C4-2B (cell line): ENCODE results near the gene SLC18A3.

ENCODE experiments used
- H3K27ac ChIP-seq: fragments of 450-650 bp; 2 replicates; pipeline ENCODE4 v1.5.1; 2017
- ZFX ChIP-seq: fragments of 450-650 bp; IDR thresholded peaks from 2 replicates; pipeline ENCODE4 v1.6.1; 2017
- TF ChIP-seq, protein P1 (sequence below): fragments of 450-650 bp; conservative IDR thresholded peaks from 2 replicates; pipeline ENCODE4 v1.5.1; 2017; ENCODE audit warnings: mild to moderate bottlenecking

SLC18A3 gene

DNA sequence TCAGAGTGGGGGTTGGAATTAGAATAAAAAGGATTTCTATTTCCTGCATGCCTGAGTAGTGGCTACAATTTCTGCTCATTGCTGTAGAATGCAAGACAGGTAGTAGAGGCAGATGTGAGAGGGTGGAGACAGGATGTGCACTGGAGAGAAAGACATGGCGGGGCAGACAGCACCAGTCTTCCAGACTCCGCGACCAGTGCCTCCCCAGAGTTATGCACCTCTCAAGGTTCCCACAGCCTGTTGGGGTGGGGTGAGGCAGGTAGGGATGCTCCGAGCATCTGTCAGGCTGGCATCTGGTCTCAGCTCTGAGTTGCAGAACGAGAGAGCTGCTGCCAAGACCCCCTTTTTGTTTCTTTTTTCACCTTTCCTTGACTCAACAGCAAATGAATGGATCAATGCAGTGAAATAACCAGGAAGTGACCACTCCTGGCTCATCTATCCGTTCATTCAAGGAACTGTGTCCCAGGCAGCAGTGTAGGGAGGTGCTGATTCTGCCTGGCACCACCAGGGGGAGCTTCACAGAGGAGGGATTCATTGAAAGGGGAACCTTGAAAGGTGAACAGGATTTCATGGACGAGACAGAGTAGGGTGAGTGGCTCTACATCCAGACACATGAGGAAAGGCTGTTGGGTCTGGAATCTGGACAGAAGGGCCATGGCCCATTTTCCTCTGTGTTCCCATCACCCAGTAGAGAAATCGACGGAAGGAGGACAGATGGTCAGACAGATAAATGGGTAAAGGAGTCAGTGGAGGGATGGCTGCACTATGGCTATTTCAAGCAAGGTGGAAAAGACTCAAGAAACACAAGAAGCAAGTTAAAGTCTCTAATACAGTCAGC is 17.2 kb upstream of the SLC18A3 start:
- no peak overlapping the region for H3K27ac ChIP-seq
- TF ChIP-seq, protein P1, sequence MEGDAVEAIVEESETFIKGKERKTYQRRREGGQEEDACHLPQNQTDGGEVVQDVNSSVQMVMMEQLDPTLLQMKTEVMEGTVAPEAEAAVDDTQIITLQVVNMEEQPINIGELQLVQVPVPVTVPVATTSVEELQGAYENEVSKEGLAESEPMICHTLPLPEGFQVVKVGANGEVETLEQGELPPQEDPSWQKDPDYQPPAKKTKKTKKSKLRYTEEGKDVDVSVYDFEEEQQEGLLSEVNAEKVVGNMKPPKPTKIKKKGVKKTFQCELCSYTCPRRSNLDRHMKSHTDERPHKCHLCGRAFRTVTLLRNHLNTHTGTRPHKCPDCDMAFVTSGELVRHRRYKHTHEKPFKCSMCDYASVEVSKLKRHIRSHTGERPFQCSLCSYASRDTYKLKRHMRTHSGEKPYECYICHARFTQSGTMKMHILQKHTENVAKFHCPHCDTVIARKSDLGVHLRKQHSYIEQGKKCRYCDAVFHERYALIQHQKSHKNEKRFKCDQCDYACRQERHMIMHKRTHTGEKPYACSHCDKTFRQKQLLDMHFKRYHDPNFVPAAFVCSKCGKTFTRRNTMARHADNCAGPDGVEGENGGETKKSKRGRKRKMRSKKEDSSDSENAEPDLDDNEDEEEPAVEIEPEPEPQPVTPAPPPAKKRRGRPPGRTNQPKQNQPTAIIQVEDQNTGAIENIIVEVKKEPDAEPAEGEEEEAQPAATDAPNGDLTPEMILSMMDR: peak; percentile 95
- TF ChIP-seq ZFX: no peak

DNA sequence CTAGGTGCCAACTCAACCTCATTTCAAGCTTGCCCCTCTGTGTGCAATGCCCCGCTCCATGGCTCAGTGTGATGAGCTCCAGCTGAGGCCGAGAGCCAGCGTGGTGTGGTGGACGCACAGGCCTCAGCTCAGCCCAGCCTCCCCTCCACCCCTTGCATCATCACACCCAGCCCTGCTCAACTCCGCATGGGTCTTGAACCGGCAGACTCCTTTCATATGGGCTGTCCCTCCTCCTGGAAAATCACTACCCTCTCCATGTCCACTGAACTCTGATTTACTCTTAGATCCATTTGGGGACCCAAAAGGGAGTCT is 16.6 kb upstream of the SLC18A3 start:
- TF ChIP-seq, protein P1: no peak
- no peak for TF ChIP-seq ZFX

DNA sequence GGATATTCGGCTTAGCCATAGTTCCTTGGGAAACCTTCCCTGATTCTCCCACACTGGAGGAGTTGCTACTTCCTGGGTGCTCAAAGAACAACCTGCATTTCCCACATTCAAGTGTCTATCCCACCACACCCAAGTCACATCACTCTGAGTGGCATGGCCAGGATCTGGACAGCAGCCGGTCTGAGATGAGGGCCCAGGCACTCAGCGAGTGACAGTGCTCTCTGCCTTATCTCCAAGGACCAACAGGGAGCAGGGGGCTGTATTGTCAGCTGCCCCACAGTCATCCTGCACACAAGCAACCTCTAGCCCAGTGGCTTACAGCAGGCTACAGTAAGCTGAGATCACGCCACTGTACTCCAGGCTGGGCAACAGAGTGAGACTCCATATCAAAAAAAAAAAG is 16.1 kb upstream of the SLC18A3 start:
- no peak overlapping the region for H3K27ac ChIP-seq
- no peak for TF ChIP-seq ZFX
- TF ChIP-seq, protein P1: no peak

More for the DNA sequence above, 16.6 kb upstream of the SLC18A3 start:
- no peak overlapping the region for H3K27ac ChIP-seq

DNA sequence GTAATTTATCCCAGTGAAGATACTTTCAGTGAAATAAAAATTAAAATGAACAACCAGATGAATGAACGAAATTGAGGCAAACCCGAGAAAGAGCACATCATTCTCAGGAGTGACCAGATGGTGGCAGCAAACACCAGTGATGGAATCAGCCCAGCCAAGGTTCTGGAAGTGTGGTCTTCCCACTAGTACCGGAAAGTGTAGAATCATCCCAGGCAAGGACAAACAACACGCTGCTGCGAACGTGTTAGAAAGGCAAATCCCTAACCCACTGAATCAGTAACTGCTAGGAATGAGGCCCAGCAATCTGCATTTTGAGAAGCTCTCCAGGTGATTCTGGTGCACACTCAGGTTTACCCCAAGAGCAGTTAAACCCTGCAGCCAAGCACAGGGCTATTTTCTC is 15.5 kb upstream of the SLC18A3 start:
- no peak overlapping the region for H3K27ac ChIP-seq
- TF ChIP-seq, protein P1: peak; percentile 92
- TF ChIP-seq ZFX: no peak

DNA sequence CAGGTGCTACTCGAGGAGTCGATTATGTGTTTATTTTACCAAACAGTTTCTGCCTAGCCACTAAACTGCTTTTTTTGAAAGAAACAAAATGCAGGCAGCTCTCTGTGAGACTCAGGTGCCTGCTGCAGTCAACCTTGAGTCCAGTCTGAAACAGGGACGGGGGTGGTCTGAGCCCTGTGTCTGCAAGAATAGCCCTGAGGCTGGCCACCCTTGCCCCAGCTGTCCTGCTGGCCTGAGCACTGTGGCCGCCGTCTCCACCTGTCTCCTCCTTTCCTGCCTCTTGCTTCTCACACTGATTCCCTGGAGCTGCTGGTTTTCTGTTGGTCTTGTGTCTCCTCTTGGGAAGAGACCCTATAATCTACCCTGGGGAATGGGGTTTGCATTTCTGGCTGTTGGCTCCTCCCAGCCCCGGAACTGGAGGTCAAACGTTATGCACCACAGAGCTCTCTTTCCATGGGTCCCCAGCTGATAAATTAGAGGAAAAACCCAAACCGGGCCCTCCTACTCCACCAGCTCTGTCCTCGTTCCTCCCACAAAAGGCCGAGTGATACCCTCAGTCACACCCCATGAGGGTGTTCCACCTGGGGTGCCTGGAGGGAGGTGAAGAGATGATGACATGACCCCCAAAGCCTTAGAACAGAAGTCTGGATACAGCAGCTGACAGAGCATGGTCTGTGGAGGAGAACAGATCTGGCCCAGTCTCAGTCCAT is 15.0 kb upstream of the SLC18A3 start:
- TF ChIP-seq, protein P1: no peak
- no peak for TF ChIP-seq ZFX
- H3K27ac ChIP-seq: no peak overlapping the region

DNA sequence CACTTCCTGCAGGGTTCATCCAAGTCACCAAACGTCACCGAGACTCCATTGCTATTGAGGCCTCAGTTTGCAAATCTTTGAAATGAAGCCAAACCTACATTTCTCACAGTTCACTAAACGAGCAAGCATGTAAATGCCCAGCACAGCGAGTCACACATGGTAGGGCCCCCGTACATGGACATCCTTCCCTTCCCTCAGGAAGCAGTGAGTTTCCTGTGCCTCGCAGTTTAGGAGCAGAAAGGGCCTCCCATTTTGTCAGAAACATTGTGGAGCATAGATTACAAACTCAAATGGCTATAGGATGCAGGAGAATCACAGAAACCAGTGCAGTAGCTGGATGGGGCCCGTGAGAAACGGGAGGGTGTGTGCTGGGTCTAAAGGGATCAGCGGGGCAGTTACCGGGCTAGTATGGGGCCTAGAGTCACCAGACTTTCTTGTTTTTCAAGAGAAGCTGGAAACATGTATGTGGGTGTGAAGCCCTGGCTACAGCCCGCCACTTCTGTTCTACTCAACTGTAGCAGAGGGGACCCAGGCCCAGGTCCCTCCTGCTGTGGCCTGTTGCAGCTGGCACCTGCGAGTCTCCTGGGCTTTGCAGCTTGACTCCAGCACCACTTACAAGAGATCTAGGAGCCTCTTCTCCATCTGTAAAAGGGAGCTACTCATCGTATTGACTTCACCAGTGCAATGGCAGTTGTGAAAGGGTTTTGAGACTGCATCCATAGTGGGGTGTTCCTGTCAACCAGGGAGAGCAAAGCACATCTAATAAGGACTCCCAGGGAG is 14.2 kb upstream of the SLC18A3 start:
- TF ChIP-seq, protein P1: no peak
- no peak for TF ChIP-seq ZFX
- no peak overlapping the region for H3K27ac ChIP-seq

DNA sequence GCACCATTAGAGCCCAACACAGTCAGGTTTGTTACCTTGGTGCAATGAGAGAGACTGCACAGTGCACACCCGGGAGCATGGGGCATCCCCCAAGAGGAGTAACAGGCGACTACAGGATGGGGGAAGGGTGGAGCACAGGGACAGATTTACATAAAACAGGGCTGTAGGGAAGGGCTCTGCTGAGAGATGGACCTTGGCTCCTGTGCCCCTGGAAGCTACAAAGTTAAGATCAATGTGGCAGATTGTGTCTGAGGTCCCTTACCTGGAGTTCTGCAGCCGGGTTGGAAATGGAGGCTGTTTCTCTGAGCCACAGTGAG is 13.7 kb upstream of the SLC18A3 start:
- no peak overlapping the region for H3K27ac ChIP-seq
- TF ChIP-seq ZFX: no peak
- TF ChIP-seq, protein P1: no peak
